NB4 (cell line): Measurements from ENCODE around the gene PLA2G4F.

Experiments
- CTCF ChIP-seq: IDR thresholded peaks from one replicate; pipeline ENCODE4 v1.5.1; 2012; ENCODE audit warnings: low read depth, low read length
- POLR2A ChIP-seq: IDR thresholded peaks from 2 replicates; pipeline ENCODE4 v1.6.1; 2011; ENCODE audit warnings: mild to moderate bottlenecking; ENCODE audit not compliant: insufficient read length; ENCODE audit errors: extremely low read depth
- TF ChIP-seq, protein P1 (sequence below): IDR thresholded peaks from 2 replicates; pipeline ENCODE4 v1.6.1; 2011; ENCODE audit warnings: low read depth, low read length

- no peak for TF ChIP-seq CTCF
- TF ChIP-seq, protein P1, sequence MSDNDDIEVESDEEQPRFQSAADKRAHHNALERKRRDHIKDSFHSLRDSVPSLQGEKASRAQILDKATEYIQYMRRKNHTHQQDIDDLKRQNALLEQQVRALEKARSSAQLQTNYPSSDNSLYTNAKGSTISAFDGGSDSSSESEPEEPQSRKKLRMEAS: no peak
- no peak for TF ChIP-seq POLR2A
Measured at GRCh38 chr15:42156243-42156922, at the start of gene PLA2G4F.
